HG03025 (cell line): Measurements from ENCODE around the gene GHR.

Source experiments
- ATAC-seq: cut with Tn5 transposase; IDR thresholded peaks from one replicate; pipeline ENCODE4 v1.9.1; 2021; ENCODE audit warnings: mild to moderate bottlenecking, moderate library complexity; ENCODE audit not compliant: unreplicated experiment, low FRiP score

GHR gene

DNA sequence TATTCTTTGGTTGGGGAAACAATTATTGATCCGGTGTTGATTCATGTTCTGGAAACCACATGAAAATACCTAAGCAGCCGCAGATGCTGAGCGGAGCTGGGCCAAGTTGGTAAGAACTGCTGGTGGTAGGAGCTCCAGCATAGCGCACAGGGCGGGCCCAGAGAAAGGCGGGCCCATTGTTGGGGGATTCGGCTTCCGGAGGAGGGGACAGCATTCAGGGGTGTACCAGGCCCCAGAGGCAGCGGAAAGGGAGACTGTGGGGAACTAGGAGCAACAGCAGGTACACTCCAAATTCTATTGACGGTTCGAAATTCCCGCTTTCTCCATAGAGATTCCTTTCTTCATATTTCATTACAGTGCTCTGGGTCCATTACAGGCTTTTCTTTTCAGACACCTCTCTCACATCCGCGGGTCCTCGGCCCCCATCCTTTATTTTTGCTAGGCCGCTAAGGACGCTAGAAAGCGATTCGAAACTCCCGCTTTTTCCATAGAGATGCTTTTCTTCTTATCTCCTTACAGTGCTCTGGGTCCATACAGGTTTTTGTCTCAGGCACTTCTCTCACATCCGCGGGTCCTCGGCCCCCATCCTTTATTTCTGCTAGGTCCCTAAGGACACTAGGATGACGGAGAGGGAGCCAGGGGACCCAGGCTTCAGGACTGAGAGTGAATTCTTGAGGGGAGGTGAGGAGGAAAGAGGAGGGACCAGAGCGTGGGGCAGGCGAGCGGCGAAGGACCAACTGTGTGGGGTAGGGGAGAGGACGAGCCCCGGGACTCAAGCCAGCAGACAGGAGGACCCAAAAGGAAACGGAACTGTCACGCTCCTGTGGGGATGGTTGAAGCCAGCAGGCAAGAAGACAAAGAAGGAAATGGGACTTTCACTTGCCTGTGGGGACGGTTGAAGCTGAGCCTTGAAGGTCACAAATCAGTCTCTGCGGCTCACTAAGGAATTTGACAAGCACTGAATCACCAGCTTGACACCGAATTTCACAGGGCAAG, 333.7 kb downstream of the GHR start, which contains the start of gene CCDC152:
Gene CCDC152, plus strand, starts transcription at position 213 of the 996 bp plus-strand sequence. CDS start 2,304 bp downstream, outside the sequence.
- peak; percentile 87 for ATAC-seq

DNA sequence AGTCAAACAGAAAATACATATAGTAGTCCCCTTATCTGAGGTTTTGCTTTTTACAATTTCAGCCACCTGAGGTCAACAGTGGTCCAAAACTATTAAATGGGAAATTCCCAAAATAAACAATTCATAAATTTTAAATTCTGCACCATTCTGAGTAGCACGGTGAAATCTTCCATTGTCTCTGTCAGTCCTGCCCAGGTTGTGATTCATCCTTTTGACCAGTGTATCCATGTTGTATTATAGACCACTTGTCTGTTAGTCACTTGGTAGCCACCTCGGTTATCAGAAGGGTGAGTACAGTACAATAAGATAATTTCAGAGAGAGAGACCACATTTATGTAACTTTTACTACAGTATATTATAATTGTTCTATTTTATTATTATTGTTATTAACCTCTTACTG, 336.2 kb downstream of the GHR start:
- ATAC-seq = no peak

DNA sequence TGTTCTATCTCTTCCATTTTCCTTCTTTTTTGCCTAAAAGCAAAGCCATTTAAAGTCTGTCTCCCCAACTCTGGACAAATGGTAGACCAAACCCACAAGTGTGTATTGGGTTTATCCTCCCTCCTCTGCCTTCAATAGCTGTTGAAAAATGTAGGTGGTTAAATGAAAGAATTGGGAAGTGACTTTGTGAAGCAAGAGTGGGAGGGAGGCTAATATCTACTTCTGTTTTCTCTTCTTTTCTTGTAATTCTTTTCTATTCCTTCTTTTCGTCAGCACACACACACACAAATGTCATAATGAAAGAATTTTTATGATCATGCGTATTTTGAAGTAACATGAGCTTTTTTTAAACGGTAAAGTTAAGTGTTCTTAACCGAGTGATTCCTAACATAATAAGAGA, 337.2 kb downstream of the GHR start:
- ATAC-seq = no peak

DNA sequence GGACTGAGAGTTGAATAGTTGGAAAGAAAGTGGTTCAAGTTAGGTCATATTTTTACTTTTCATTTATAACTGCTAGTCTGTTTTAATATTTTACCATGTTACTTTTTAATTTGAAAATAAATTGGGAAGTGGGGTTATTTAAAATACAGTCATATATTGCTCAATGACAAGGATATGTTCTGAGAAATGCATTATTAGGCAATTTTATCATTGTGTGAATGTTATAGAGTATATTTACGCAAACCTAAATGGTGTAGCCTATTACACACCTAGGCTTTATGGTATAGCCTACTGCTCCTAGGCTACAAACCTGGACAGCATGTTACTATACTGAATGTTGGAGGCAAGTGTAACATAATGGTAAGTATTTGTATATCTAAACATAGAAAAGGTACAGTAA, 338.6 kb downstream of the GHR start:
- no peak for ATAC-seq

DNA sequence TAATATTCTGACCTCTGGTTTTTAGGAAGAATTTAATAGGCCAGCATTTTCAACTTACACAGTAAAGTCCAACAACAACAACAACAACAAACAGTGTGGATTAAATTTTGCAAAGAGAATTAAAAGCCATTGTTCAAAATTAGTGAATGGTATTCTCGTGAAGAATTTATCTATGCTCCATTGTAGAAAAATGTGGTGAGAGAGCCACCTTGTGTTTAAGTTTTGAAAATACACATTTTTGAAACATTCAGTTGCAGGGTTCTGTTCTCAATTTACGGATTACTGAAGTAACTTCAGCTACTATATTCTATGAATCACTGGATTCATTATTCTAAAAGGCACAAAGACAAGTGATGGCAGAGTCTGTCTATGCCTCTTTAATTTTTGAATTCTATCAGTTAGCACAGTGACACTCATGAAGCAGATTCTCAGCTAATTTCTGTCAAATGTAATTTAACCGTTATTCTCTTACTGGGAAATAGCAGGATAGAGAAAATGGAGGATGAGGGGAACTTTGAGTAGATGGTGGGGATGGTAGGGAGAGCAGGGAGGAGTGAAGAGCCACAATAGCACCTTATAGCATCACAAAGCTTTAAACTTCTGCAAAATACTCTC, 344.4 kb downstream of the GHR start:
- ATAC-seq = no peak

DNA sequence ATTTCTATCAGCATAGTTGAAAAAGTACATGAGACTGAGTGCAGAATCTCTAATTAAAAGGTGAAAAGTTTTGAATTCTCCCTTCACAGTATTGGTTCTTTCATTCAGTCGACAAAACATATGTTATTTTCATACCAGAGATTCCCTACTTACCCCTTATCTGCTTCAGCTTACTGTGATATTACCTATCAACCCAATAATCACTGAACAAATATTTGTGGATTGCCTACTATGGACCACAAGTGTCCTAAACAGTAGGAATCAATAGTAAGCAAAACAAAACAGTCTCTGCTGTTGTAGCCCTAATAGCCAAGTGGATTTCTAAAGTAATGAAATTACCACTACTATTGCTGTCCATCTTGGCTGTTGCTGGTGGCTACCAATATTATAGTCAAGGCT, 344.9 kb downstream of the GHR start:
- ATAC-seq = no peak

DNA sequence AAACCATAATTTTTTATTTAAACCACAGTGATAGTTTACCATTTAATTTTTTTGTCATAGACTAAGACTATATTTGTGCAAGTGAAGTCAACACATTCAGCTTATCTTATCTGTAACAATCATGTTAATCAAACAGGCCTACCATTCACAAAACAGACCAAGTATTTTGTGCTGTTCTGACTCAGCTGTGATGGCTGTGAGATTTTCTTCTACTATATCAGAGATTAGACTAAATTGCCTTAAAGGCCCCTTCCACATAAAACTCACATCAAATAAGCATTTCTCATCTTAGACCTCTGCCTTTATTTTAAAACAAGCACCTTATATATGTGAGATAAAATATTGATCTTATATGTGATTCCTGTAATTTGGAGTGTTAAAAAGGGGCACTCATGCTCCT, 346.8 kb downstream of the GHR start:
- no peak for ATAC-seq
